Central memory CD8-positive, alpha-beta T cell (primary cell): ENCODE data around the gene SEMA7A.
"Not testable (repeated sequence)": the region's sequence is repeated elsewhere in the genome, so short reads cannot be mapped to it uniquely, and the experiment has no call there.

Experiments used
- ATAC-seq: fragments of 150-1000 bp; cut with Tn5 transposase; replicated peaks from 2 replicates; pipeline ENCODE4 v1.10.0; 2022; ENCODE audit warnings: mild to moderate bottlenecking, moderate FRiP score, moderate number of reproducible peaks; ENCODE audit not compliant: poor library complexity, severe bottlenecking; ENCODE audit errors: extremely low read depth
- DNase-seq, 2 donors: peaks; one replicate each; pipeline ENCODE4 v3.0.0; 2021; ENCODE audit warnings: low spot score in 2 of 2
- H3K27ac Mint-ChIP-seq: one replicate; pipeline ENCODE4 v1.8.0; 2022; ENCODE audit warnings: low read depth, mild to moderate bottlenecking, moderate library complexity, mixed read lengths
- H3K27me3 Mint-ChIP-seq: one replicate; pipeline ENCODE4 v1.8.0; 2022; ENCODE audit warnings: mixed read lengths
- H3K36me3 Mint-ChIP-seq: one replicate; pipeline ENCODE4 v1.8.0; 2022; ENCODE audit warnings: mild to moderate bottlenecking, moderate library complexity, mixed read lengths; ENCODE audit not compliant: insufficient read depth
- H3K4me1 Mint-ChIP-seq: one replicate; pipeline ENCODE4 v1.8.0; 2022; ENCODE audit warnings: mixed read lengths
- H3K4me3 Mint-ChIP-seq: one replicate; pipeline ENCODE4 v1.8.0; 2022; ENCODE audit warnings: mild to moderate bottlenecking, moderate library complexity, mixed read lengths
- H3K9me3 Mint-ChIP-seq: one replicate; pipeline ENCODE4 v1.8.0; 2022; ENCODE audit warnings: mixed read lengths

The SEMA7A gene

DNA sequence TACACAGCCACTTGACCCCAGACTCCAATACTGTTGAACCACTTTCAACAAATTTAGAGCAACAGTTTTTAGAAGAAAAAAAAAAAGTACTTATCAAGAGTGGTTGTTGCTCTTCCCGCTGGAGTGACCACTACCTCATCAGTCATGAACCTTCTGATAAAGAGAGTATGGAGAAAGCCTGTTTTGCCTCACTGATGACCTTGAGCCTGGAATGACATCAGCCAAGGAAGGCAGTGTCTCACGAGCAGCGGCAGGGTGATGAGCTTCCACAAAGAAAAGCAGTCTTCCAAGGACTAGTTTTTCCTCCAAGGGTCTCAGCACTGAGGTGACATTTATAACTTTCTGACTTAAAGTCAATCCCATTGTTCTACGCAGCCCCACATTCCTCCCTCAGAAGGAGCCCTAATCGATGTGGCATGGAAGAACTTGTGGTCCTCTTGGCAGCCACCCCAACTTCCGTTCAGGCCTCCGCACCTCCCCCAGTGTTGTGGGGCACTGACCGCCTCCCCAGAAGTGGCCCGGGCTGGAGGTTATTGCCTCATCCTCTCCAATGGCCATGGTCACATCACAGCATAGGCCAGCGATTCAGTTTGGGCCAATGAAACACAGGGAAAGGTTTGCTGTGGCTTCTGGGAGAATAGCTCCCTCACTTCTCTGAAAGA, 64.5 kb downstream of the SEMA7A start:
- Mint-ChIP-seq H3K4me1 (peaks cover 10% of the 10 kb centered on the region), H3K4me3 (no peak overlapping the region), H3K27ac (no peak overlapping the region), H3K27me3 (peaks cover 57% of the 10 kb centered on the region), H3K36me3 (peaks cover 3% of the 10 kb centered on the region), H3K9me3 (no peaks in the 10 kb centered on the region)
- ATAC-seq (no peak), DNase-seq (no peak)

DNA sequence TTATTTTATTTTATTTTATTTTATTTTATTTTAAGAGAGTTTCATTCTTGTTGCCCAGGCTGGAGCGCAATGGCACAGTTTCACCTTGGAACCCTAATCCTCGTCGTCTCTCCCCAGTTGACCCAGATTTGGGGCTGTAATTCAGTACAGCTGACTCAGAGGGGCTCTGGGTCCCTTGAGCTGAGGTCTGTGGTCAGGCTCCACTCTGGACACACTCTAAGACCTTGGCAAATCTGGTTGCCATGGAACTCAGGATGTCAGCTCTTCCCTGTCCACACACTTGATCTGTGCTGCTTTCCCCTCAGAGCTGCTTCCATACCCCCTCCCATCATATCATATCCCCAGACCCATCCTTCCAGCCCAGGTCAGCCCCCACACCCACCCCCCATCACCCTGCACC, 65.6 kb downstream of the SEMA7A start:
- H3K27ac Mint-ChIP-seq = no peak overlapping the region
- H3K36me3 Mint-ChIP-seq = no peaks in the 10 kb centered on the region
- ATAC-seq (no peak), DNase-seq (no peak)
- peaks cover under 1% of the 10 kb centered on the region for H3K4me1 Mint-ChIP-seq
- peaks cover 61% of the 10 kb centered on the region for H3K27me3 Mint-ChIP-seq
- no peak overlapping the region for H3K4me3 Mint-ChIP-seq
- no peaks in the 10 kb centered on the region for H3K9me3 Mint-ChIP-seq

DNA sequence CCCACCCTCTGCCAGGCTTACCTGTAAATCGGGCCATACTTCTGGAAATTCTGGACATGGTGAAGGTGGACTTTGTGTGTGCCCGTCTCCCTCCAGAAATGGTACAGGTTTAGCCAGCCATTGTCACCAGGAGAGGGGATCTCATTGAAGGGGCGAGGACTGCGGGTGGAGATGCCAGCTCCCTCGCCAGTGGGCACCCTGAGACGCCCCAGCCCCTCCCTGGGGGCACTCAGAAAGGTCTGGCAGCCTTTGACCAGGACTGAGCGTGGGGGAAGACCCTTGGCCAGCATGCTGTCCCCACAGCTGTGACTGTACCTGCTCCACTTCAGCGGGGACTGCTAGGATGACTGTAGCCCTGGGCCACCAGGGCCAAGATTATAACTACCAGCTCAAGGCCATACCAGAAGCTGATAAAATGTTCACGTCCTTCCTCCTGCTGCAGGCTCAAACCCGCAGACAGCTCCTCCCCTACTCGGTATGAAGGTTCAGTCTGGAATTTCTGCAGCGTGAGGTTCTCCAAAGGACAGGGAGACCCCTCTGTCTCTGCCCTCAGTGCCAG, 66.4 kb downstream of the SEMA7A start, which contains the start of gene CYP11A1:
Gene CYP11A1 (minus strand): TSS at position 351 of the 559 bp plus-strand sequence. CDS start 61 bp downstream, at position 290.
- no peak for DNase-seq
- Mint-ChIP-seq H3K27me3 (peaks cover 61% of the 10 kb centered on the region), H3K9me3 (no peaks in the 10 kb centered on the region), H3K4me1 (no peaks in the 10 kb centered on the region), H3K4me3 (peak within 1 kb of the TSS; percentile 63), H3K27ac (no peak within 1 kb of the TSS), H3K36me3 (no peaks in the 10 kb centered on the region)
- ATAC-seq = no peak

DNA sequence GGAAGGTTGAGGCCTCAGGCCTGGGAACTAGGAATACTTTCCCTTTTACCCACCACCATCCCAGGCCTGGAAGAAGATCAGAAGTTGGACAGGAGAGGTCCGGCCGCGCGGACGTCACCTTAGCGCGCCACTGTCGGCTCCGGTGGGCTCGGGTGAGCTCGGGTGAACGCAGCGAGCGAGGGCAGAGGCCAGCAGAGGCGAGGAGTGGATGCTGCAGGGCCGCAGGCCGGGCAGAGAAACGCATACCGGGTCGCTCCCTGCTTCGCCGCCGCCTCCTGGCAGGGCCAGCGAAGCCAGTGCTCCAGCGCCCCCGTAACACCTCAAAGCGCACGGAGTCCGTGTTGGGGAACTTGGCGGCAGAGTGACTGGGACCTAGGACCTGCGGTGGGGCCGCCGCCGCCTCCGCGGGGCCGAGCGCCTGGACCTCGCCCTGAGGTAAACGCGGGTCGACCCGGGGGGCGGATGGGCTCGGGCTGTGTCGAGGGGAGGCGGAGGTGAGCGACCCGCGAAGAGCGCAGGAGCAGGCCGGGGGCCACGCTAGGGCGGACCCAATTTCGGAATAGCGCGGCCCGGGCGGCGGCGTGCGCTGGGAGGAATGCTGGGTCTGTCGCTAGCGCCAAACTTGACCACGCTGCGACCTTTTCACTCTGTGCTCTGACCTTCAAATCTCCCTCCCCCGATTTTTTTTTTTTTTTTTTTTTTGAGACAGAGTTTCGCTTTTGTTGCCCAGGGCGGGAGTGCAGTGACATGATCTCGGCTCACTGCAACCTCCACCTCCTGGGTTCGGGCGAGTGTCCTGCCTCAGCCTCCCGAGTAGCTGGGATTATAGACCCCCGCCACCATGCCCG, 67.9 kb downstream of the SEMA7A start:
- H3K36me3 Mint-ChIP-seq = no peaks in the 10 kb centered on the region
- no peak overlapping the region for H3K27ac Mint-ChIP-seq
- peaks cover 61% of the 10 kb centered on the region for H3K27me3 Mint-ChIP-seq
- ATAC-seq = peak; percentile 6
- no peak for DNase-seq
- H3K4me1 Mint-ChIP-seq = no peaks in the 10 kb centered on the region
- peak overlapping the region; percentile 63 for H3K4me3 Mint-ChIP-seq
- no peaks in the 10 kb centered on the region for H3K9me3 Mint-ChIP-seq

DNA sequence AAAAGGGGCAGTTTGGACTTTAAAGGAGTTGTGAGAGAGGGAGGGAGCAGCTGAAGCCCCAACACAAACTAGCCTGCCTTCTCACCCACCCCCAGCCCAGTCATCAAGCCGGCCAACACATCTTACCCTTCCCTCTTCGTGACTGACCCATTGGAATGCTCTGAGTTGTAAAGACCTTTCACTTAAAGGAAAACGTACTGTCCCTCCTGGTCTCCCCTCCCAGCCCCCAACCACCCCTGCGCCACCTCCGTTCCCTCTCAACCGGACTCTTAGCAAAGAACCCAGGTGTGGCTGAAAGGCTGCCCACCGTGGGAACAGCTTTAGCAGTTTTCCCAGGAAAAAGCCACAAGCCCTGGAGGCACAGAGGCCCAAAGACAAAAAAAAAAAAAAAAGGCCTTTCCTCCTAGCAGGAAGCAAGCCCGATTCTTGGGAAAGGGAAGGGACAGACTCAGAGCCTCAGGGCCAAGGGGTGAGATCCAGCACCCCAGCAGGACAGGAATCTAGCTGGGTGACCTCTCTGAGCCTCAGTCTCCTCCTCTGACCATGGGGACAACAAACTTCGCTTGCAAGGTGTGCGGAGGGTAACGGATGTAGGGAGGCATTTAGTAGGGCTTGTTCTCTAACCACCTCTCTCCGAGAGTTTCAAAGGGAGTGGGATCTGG, 68.7 kb downstream of the SEMA7A start:
- peak overlapping the region; percentile 63 for H3K4me3 Mint-ChIP-seq
- H3K27ac Mint-ChIP-seq = no peak overlapping the region
- no peaks in the 10 kb centered on the region for H3K4me1 Mint-ChIP-seq
- peaks cover 54% of the 10 kb centered on the region for H3K27me3 Mint-ChIP-seq
- no peak for DNase-seq
- H3K9me3 Mint-ChIP-seq = no peaks in the 10 kb centered on the region
- H3K36me3 Mint-ChIP-seq = no peaks in the 10 kb centered on the region
- ATAC-seq = no peak

DNA sequence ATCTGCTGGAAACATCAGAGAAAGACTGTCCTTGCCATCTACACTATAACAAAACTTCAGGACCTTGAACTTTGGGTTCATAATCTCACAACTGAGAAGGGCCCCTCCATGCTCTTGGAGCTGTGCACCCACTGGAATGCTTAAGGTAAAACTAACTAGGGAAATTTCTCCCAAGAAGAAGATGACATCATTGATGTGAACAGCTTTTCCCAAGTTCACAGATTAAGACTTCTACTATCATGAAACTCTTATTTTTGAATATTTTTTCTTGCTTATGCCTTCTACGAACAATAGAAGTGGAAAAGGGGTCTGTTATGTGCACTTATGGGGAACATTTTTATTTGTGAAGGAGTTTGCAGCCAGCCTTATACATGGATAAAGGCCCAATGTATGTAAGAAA, 71.3 kb downstream of the SEMA7A start:
- ATAC-seq = no peak
- Mint-ChIP-seq H3K36me3 (no peaks in the 10 kb centered on the region), H3K9me3 (no peaks in the 10 kb centered on the region)

DNA sequence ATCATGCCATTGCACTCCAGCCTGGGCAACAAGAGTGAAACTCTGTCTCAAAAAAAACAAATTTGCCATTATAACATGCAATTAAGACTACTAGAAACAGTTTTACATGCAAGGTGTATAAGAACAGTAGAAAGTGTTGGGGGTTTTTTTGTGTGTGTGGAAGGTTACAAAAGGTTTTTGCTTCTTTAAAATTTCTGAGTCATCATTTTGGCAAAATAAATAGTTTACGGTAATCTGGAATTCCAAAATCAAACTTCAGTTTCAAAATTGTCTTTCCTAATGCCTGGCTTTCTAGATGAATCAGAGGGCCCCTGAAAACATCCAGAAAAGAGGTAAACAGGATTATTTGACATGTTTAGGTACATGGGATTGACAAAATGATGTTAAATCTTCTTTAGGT, 72.9 kb downstream of the SEMA7A start:
- not testable (repeated sequence) for H3K36me3 Mint-ChIP-seq, H3K27ac Mint-ChIP-seq, ATAC-seq, H3K4me1 Mint-ChIP-seq, DNase-seq, H3K4me3 Mint-ChIP-seq, H3K9me3 Mint-ChIP-seq
- H3K27me3 Mint-ChIP-seq = peaks cover 20% of the 10 kb centered on the region

More for the DNA sequence above, 71.3 kb downstream of the SEMA7A start:
- Mint-ChIP-seq H3K4me1 (no peaks in the 10 kb centered on the region), H3K27ac (no peak overlapping the region), H3K27me3 (peaks cover 30% of the 10 kb centered on the region), H3K4me3 (no peak overlapping the region)
- no peak for DNase-seq

DNA sequence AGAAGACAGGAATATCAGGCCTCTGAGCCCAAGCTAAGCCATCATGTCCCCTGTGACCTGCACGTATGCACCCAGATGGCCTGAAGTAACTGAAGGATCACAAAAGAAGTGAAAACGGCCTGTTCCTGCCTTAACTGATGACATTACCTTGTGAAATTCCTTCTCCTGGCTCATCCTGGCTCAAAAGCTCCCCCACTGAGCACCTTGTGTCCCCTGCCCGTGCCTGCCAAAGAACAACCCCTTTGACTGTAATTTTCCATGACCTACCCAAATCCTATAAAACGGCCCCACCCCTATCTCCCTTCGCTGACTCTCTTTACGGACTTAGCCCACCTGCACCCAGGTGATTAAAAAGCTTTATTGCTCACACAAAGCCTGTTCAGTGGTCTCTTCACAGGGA, 74.4 kb downstream of the SEMA7A start:
- H3K4me3 Mint-ChIP-seq, H3K4me1 Mint-ChIP-seq, DNase-seq, H3K27ac Mint-ChIP-seq, H3K36me3 Mint-ChIP-seq, ATAC-seq, H3K9me3 Mint-ChIP-seq: not testable (repeated sequence)
- H3K27me3 Mint-ChIP-seq = peaks cover 21% of the 10 kb centered on the region
